ENCODE data around the gene C5AR1. TPM values are rescaled to one million over a fixed set of nuclear protein-coding genes. Genes with fewer than 3 reads are reported as not detected.

Gene C5AR1
- total and polyA plus RNA-seq, 9 of the 15 experiments (the other 6 are each of a cell fraction or from before 2014, with no cell fraction given) = 0.06 to 1.6 (median 0.28) TPM; not detected in 3

DNA sequence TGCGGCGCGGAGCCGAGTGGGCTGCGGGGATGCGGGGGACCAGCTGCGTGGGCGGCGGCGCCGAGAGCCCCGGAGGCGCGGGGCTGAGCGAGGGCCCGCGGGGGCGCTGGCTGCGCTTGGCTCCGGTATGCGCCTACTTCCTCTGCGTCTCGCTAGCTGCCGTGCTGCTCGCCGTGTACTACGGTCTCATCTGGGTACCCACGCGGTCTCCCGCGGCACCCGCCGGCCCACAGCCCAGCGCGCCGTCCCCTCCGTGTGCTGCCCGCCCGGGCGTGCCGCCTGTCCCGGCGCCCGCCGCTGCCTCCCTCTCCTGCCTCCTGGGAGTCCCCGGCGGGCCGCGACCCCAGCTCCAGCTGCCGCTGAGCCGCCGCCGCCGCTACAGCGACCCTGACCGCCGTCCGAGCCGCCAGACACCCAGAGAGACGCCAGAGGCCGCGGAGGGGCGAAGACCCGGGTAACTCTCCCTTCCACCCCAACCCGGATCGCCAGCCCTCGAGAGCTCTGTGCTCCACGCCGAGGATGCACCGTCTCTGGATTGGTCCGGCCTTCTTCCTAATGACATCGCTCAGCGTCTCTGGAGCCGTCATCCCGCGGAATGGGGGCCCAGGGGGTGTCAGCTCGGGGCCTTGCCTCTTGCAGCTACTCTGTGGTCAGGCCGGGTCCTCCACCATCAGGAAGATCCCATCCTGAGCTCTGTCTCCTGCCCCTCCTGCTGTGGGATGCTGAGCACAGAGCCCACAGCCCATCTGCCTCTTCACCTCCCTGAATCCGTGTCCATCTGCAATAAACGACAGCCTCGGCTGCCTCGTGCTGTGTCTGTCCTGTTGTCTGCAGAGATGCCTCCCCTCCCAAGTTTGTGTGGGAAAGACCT, 34.5 kb upstream of the C5AR1 start (continued):
- TF ChIP-seq, protein P1, sequence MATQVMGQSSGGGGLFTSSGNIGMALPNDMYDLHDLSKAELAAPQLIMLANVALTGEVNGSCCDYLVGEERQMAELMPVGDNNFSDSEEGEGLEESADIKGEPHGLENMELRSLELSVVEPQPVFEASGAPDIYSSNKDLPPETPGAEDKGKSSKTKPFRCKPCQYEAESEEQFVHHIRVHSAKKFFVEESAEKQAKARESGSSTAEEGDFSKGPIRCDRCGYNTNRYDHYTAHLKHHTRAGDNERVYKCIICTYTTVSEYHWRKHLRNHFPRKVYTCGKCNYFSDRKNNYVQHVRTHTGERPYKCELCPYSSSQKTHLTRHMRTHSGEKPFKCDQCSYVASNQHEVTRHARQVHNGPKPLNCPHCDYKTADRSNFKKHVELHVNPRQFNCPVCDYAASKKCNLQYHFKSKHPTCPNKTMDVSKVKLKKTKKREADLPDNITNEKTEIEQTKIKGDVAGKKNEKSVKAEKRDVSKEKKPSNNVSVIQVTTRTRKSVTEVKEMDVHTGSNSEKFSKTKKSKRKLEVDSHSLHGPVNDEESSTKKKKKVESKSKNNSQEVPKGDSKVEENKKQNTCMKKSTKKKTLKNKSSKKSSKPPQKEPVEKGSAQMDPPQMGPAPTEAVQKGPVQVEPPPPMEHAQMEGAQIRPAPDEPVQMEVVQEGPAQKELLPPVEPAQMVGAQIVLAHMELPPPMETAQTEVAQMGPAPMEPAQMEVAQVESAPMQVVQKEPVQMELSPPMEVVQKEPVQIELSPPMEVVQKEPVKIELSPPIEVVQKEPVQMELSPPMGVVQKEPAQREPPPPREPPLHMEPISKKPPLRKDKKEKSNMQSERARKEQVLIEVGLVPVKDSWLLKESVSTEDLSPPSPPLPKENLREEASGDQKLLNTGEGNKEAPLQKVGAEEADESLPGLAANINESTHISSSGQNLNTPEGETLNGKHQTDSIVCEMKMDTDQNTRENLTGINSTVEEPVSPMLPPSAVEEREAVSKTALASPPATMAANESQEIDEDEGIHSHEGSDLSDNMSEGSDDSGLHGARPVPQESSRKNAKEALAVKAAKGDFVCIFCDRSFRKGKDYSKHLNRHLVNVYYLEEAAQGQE (IDR thresholded peaks at IDR 0.05; ENCODE audit: borderline replicate concordance) = no peak
- TF ChIP-seq, protein P1 (CRISPR knock-in tag; IDR thresholded peaks at IDR 0.05; ENCODE audit: low read depth) = peak; percentile 68; the same call in 1 of the 2 replicates
- peak; percentile 56; the same call in 1 of the 2 replicates for TF ChIP-seq RBFOX2 (IDR thresholded peaks at IDR 0.05; ENCODE audit: low read depth, low read length)
- TF ChIP-seq CBX5 (IDR thresholded peaks at IDR 0.05; ENCODE audit: borderline replicate concordance, low read depth) = no peak
- TF ChIP-seq, protein P2, sequence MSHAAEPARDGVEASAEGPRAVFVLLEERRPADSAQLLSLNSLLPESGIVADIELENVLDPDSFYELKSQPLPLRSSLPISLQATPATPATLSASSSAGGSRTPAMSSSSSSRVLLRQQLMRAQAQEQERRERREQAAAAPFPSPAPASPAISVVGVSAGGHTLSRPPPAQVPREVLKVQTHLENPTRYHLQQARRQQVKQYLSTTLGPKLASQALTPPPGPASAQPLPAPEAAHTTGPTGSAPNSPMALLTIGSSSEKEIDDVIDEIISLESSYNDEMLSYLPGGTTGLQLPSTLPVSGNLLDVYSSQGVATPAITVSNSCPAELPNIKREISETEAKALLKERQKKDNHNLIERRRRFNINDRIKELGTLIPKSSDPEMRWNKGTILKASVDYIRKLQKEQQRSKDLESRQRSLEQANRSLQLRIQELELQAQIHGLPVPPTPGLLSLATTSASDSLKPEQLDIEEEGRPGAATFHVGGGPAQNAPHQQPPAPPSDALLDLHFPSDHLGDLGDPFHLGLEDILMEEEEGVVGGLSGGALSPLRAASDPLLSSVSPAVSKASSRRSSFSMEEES (CRISPR knock-in tag; IDR thresholded peaks at IDR 0.05) = no peak
- TF ChIP-seq, protein P3, sequence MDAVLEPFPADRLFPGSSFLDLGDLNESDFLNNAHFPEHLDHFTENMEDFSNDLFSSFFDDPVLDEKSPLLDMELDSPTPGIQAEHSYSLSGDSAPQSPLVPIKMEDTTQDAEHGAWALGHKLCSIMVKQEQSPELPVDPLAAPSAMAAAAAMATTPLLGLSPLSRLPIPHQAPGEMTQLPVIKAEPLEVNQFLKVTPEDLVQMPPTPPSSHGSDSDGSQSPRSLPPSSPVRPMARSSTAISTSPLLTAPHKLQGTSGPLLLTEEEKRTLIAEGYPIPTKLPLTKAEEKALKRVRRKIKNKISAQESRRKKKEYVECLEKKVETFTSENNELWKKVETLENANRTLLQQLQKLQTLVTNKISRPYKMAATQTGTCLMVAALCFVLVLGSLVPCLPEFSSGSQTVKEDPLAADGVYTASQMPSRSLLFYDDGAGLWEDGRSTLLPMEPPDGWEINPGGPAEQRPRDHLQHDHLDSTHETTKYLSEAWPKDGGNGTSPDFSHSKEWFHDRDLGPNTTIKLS (IDR thresholded peaks at IDR 0.05; ENCODE audit: borderline replicate concordance, low read depth) = no peak
- TF ChIP-seq, protein P4, sequence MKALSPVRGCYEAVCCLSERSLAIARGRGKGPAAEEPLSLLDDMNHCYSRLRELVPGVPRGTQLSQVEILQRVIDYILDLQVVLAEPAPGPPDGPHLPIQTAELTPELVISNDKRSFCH (CRISPR knock-in tag; IDR thresholded peaks at IDR 0.05) = no peak
- TF ChIP-seq, protein P4 (tag; IDR thresholded peaks at IDR 0.05) = 0 out of 2 replicates have a peak, but pooled peaks have one; percentile 18
- TF ChIP-seq RFX5 (IDR thresholded peaks at IDR 0.05; ENCODE audit: low read depth, low read length) = no peak
- peak; percentile 21; the same call in 1 of the 2 replicates for TF ChIP-seq SMAD4 (CRISPR knock-in tag; conservative IDR thresholded peaks at IDR 0.05)
- no peak for TF ChIP-seq CREBBP (IDR thresholded peaks at IDR 0.05; ENCODE audit: low read depth, low read length)
- TF ChIP-seq ZNF584 (CRISPR knock-in tag; IDR thresholded peaks at IDR 0.05; ENCODE audit: low read depth) = no peak
- peak; percentile 66 for TF ChIP-seq EGR1 (conservative IDR thresholded peaks at IDR 0.05)

All from K562 (cell line).